Bronchial epithelial cell (primary cell): ENCODE data around the gene TAGLN. TPM values are rescaled to one million over a fixed set of nuclear protein-coding genes. Genes with fewer than 3 reads are reported as not detected.
A peak's percentile ranks its signal among the peaks of the same experiment; 100 is the strongest.

Source experiments
- DNase-seq: peaks from one replicate; pipeline ENCODE4 v3.0.0-alpha.2; 2010; ENCODE audit warnings: low read depth
- FAIRE-seq: peaks from 2 replicates; lab custom pipeline; 2011; peaks lifted over from hg19 to GRCh38; lab: Jason Lieb, UNC
- H3K27me3 ChIP-seq: 2 replicates; pipeline ENCODE4 v1.5.1; 2011; ENCODE audit warnings: low read length; ENCODE audit not compliant: control insufficient read depth, insufficient read depth
- H3K36me3 ChIP-seq: 2 replicates; pipeline ENCODE4 v1.5.1; 2011; ENCODE audit warnings: low read length; ENCODE audit not compliant: control insufficient read depth, insufficient read depth
- H3K4me3 ChIP-seq: 2 replicates; pipeline ENCODE4 v1.5.1; 2011; ENCODE audit warnings: mild to moderate bottlenecking, low read depth, low read length, control low read depth
- CTCF ChIP-seq: IDR thresholded peaks from 2 replicates; pipeline ENCODE4 v1.5.1; 2011; ENCODE audit warnings: mild to moderate bottlenecking, moderate library complexity, low read length, control low read depth, inconsistent platforms; ENCODE audit not compliant: insufficient read depth, severe bottlenecking
- total RNA-seq: library from RNA; depleted of rRNA; stranded (reverse); fragments of >200 nt; gene quantifications from 2 replicates; pipeline ENCODE4 v1.2.1, GENCODE V29; 2014

TAGLN gene
- total RNA-seq, 1 donor from 2014 or later = 12.4 TPM

GRCh38 chr11:117230999-117231841 lies 32.0 kb downstream of the TAGLN start:
- no peaks in the 10 kb centered on the region for H3K27me3 ChIP-seq
- no peak for DNase-seq
- TF ChIP-seq CTCF = no peak
- no peak for FAIRE-seq
- H3K4me3 ChIP-seq = peak overlapping the region; percentile 50
- H3K36me3 ChIP-seq = peaks cover 15% of the 10 kb centered on the region

- Histone ChIP-seq H3K36me3 (peaks cover 15% of the 10 kb centered on the region), H3K27me3 (no peaks in the 10 kb centered on the region), H3K4me3 (peak within 1 kb of the TSS; percentile 50)
- DNase-seq (no peak), FAIRE-seq (no peak)
- no peak for TF ChIP-seq CTCF
Measured at GRCh38 chr11:117231842-117232091, 32.6 kb downstream of the TAGLN start, which contains the start of gene PCSK7. PCSK7 (minus strand) TSS chr11:117232073; CDS start chr11:117229844, 2,229 bp downstream.

- H3K36me3 ChIP-seq = peaks cover 10% of the 10 kb centered on the region
- H3K27me3 ChIP-seq = no peaks in the 10 kb centered on the region
- DNase-seq = peak; percentile 51
- peak; percentile 74 for TF ChIP-seq CTCF
- H3K4me3 ChIP-seq = peak within 1 kb of the TSS; percentile 50
- FAIRE-seq = no peak
Measured at GRCh38 chr11:117232092-117232878, 33.1 kb downstream of the TAGLN start, which contains the start of gene RNF214. RNF214 (plus strand) TSS chr11:117232671; CDS start chr11:117234273, 1,602 bp downstream.

- Histone ChIP-seq H3K4me3 (peak overlapping the region; percentile 50), H3K36me3 (peaks cover 10% of the 10 kb centered on the region), H3K27me3 (no peaks in the 10 kb centered on the region)
- DNase-seq (no peak), FAIRE-seq (no peak)
- no peak for TF ChIP-seq CTCF
Measured at GRCh38 chr11:117232911-117233409, 33.8 kb downstream of the TAGLN start.

GRCh38 chr11:117238221-117238620 lies 39.1 kb downstream of the TAGLN start:
- no peak for FAIRE-seq
- DNase-seq = no peak
- H3K36me3 ChIP-seq = peaks cover 5% of the 10 kb centered on the region
- no peak for TF ChIP-seq CTCF
- no peak overlapping the region for H3K4me3 ChIP-seq
- no peaks in the 10 kb centered on the region for H3K27me3 ChIP-seq
